ENCODE results near the gene ZNFX1.

ZNFX1 gene

DNA sequence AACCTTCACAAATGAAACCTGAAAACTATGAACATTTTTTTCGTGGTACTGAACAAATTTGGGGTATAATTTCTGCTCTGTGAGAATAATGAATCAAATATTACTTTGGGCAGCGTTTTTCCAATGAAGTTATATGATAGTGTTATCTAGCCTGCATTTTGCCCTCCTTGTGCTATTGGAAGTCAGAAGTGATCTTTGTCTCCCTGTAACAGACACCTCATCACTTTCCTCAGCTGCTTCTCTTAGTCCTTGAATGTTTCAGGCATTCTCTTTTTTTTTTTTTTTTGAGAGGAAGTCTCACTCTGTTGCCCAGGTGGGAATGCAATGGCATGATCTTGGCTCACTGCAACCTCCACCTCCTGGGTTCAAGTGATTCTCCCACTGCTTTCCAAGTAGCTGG lies 48.5 kb downstream of the ZNFX1 start:
- no peak overlapping the region for H3K4ac ChIP-seq (ENCODE audit: low read depth, low read length)
- no peak overlapping the region for H3K9ac ChIP-seq (ENCODE audit: low read length)
- H2BK12ac ChIP-seq (ENCODE audit: low read length) = no peak overlapping the region
- H2AK5ac ChIP-seq (ENCODE audit: low read length) = no peak overlapping the region
- no peak overlapping the region for H3K4me2 ChIP-seq (ENCODE audit: low read length)
- peaks cover 11 to 18% of the 10 kb centered on the region in 2 experiments for H3K4me1 ChIP-seq (ENCODE audit: control insufficient read depth in 1 of 2, insufficient read depth in 2 of 2, low read length in 2 of 2)
- peaks cover 6% of the 10 kb centered on the region for H3K79me1 ChIP-seq (ENCODE audit: low read length)
- H3K27ac ChIP-seq (ENCODE audit: low read depth, low read length) = no peak overlapping the region
- H3K27me3 ChIP-seq (ENCODE audit: insufficient read depth, low read length) = no peaks in the 10 kb centered on the region
- no peak overlapping the region for H3K23ac ChIP-seq (ENCODE audit: low read length)
- H2BK120ac ChIP-seq (ENCODE audit: insufficient read depth, low read length, poor library complexity) = no peak overlapping the region
- peaks cover 4% of the 10 kb centered on the region for H3K9me3 ChIP-seq (ENCODE audit: insufficient read depth, low read depth, low read length)
- no peak overlapping the region for H3K18ac ChIP-seq (ENCODE audit: low read length)
- no peak overlapping the region for H3K4me3 ChIP-seq (ENCODE audit: low read depth, low read length)
- no peak overlapping the region for H2AFZ ChIP-seq (ENCODE audit: insufficient read depth, low read length, poor library complexity)
- no peak overlapping the region for H4K12ac ChIP-seq (ENCODE audit: low read depth, low read length)
- H4K91ac ChIP-seq (ENCODE audit: low read depth, low read length) = no peak overlapping the region
- H3K14ac ChIP-seq (ENCODE audit: low read length) = no peak overlapping the region
- H3K36me3 ChIP-seq (ENCODE audit: control insufficient read depth in 1 of 2, insufficient read depth in 2 of 2, low read length in 2 of 2) = peaks cover 45 to 52% of the 10 kb centered on the region in 2 experiments
- no peak overlapping the region for H4K8ac ChIP-seq (ENCODE audit: low read depth, low read length)
- H3K79me2 ChIP-seq (ENCODE audit: control insufficient read depth, insufficient read depth, low read length, poor library complexity) = no peaks in the 10 kb centered on the region
- no peak overlapping the region for H2BK5ac ChIP-seq (ENCODE audit: low read depth, low read length, poor library complexity)
- no peak for DNase-seq
- no CpG with 5 or more reads among the region's 2 CpGs for WGBS (ENCODE audit: extremely low coverage, insufficient coverage, insufficient read length)

DNA sequence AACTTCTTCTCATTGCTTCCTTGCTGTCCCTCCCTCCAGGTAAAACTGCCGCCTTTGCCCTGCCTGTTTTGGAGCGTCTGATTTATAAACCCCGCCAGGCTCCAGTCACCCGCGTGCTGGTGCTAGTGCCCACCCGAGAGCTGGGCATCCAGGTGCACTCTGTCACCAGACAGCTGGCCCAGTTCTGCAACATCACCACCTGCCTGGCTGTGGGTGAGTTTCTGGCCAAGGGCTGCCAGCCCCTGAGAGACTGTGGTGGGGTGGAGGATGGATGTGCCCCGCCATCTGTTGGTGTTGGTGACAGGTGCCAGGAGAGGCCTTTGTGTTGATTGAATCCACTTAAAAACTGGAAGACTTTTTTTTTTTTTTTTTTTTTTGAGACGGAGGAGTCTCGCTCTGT lies 49.2 kb downstream of the ZNFX1 start:
- Histone ChIP-seq H3K27ac (ENCODE audit: low read depth, low read length) (no peak overlapping the region), H3K79me1 (ENCODE audit: low read length) (peaks cover 6% of the 10 kb centered on the region), H2BK5ac (ENCODE audit: low read depth, low read length, poor library complexity) (no peak overlapping the region), H3K23ac (ENCODE audit: low read length) (no peak overlapping the region), H2AK5ac (ENCODE audit: low read length) (no peak overlapping the region), H3K4me1 (ENCODE audit: control insufficient read depth in 1 of 2, insufficient read depth in 2 of 2, low read length in 2 of 2) (peaks cover 11 to 18% of the 10 kb centered on the region in 2 experiments), H3K14ac (ENCODE audit: low read length) (no peak overlapping the region), H3K9ac (ENCODE audit: low read length) (no peak overlapping the region), H4K8ac (ENCODE audit: low read depth, low read length) (no peak overlapping the region), H4K12ac (ENCODE audit: low read depth, low read length) (no peak overlapping the region), H2AFZ (ENCODE audit: insufficient read depth, low read length, poor library complexity) (no peak overlapping the region), H2BK12ac (ENCODE audit: low read length) (no peak overlapping the region), H3K9me3 (ENCODE audit: insufficient read depth, low read depth, low read length) (peaks cover 4% of the 10 kb centered on the region), H3K27me3 (ENCODE audit: insufficient read depth, low read length) (no peaks in the 10 kb centered on the region), H3K18ac (ENCODE audit: low read length) (no peak overlapping the region), H3K4me2 (ENCODE audit: low read length) (no peak overlapping the region), H2BK120ac (ENCODE audit: insufficient read depth, low read length, poor library complexity) (no peak overlapping the region), H3K4ac (ENCODE audit: low read depth, low read length) (no peak overlapping the region), H4K91ac (ENCODE audit: low read depth, low read length) (no peak overlapping the region), H3K4me3 (ENCODE audit: low read depth, low read length) (no peak overlapping the region), H3K36me3 (ENCODE audit: control insufficient read depth in 1 of 2, insufficient read depth in 2 of 2, low read length in 2 of 2) (peaks cover 45 to 53% of the 10 kb centered on the region in 2 experiments), H3K79me2 (ENCODE audit: control insufficient read depth, insufficient read depth, low read length, poor library complexity) (no peaks in the 10 kb centered on the region)
- DNase-seq = no peak
- WGBS (ENCODE audit: extremely low coverage, insufficient coverage, insufficient read length) = no CpG with 5 or more reads among the region's 9 CpGs

DNA sequence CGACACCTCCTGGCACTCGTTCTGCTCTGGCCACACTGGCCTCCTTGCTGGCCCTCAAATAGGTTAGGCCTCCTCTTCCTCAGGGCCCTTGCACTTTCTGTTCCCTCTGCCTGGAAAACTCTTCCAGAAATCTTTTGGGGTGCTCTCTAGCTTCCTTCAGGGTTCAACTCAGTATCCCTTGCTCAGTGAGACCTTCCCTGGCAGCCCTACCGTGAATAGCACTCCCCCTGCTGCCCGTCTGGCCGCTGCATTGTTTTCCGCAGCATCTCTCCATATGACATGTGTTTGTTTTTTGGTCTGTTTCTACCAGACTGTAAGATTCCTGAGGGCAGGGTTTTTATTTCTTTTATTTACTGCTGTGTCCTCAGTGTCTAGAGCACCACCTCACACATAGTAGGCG lies 52.0 kb downstream of the ZNFX1 start:
- Histone ChIP-seq H3K79me2 (ENCODE audit: control insufficient read depth, insufficient read depth, low read length, poor library complexity) (no peaks in the 10 kb centered on the region), H4K12ac (ENCODE audit: low read depth, low read length) (no peak overlapping the region), H3K27me3 (ENCODE audit: insufficient read depth, low read length) (no peaks in the 10 kb centered on the region), H4K91ac (ENCODE audit: low read depth, low read length) (no peak overlapping the region), H4K8ac (ENCODE audit: low read depth, low read length) (no peak overlapping the region), H3K36me3 (ENCODE audit: control insufficient read depth in 1 of 2, insufficient read depth in 2 of 2, low read length in 2 of 2) (peaks cover 51 to 60% of the 10 kb centered on the region in 2 experiments), H2BK5ac (ENCODE audit: low read depth, low read length, poor library complexity) (no peak overlapping the region), H3K27ac (ENCODE audit: low read depth, low read length) (no peak overlapping the region), H3K4ac (ENCODE audit: low read depth, low read length) (no peak overlapping the region), H3K9me3 (ENCODE audit: insufficient read depth, low read depth, low read length) (peaks cover 4% of the 10 kb centered on the region), H3K4me1 (ENCODE audit: control insufficient read depth in 1 of 2, insufficient read depth in 2 of 2, low read length in 2 of 2) (peaks cover 8 to 9% of the 10 kb centered on the region in 2 experiments), H2BK12ac (ENCODE audit: low read length) (no peak overlapping the region), H3K79me1 (ENCODE audit: low read length) (peaks cover 6% of the 10 kb centered on the region), H2AFZ (ENCODE audit: insufficient read depth, low read length, poor library complexity) (no peak overlapping the region), H3K4me2 (ENCODE audit: low read length) (no peak overlapping the region), H2AK5ac (ENCODE audit: low read length) (no peak overlapping the region), H3K14ac (ENCODE audit: low read length) (no peak overlapping the region), H2BK120ac (ENCODE audit: insufficient read depth, low read length, poor library complexity) (no peak overlapping the region), H3K4me3 (ENCODE audit: low read depth, low read length) (no peak overlapping the region), H3K23ac (ENCODE audit: low read length) (no peak overlapping the region), H3K9ac (ENCODE audit: low read length) (no peak overlapping the region), H3K18ac (ENCODE audit: low read length) (no peak overlapping the region)
- no CpG with 5 or more reads among the region's 7 CpGs for WGBS (ENCODE audit: extremely low coverage, insufficient coverage, insufficient read length)
- DNase-seq = no peak

DNA sequence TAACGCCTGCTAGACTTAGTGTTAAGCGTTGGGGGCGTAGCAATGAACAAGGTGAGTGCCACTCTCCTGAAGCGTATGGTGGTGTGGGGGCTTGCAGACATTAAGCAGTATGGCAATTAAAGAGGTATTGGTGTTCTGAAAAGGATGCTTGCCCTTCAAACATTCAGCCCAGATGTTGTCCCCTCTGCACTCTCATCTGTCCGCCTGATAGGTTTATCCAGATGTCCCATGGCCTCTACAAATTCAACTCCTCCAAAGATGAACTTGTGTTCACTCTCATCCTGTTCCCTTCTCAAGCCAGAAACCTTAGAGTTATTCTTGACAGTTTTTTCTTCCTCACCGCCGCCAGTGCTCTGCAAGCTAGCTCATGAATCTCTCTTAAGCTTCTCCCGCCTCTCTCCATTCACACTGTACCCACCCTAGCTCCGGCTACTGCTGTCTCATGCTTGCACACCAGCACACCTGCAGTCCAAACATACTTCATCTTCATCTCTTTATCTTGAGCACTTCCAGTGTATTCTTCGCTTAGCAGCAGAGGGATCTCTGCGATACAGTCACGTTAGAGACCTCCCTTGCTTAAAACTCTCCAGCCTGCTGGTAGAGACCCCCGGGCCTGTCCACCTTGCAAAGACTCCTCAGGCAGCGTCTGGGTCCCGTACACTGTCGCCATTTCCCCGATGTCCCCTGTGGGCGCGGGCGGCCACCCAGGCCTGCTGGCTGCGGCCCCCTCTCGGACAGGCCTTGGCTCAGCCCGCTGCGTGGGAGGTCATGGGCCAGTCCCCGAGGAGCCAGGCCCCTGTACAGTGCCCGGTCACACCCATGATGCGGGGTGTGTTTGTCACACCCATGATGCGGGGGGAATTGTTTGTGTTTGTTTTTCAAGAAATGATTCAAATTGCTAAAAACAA lies 57.7 kb downstream of the ZNFX1 start:
- Histone ChIP-seq H2BK120ac (ENCODE audit: insufficient read depth, low read length, poor library complexity) (no peak overlapping the region), H3K14ac (ENCODE audit: low read length) (no peak overlapping the region), H4K8ac (ENCODE audit: low read depth, low read length) (no peak overlapping the region), H4K91ac (ENCODE audit: low read depth, low read length) (peak overlapping the region; percentile 31), H3K18ac (ENCODE audit: low read length) (no peak overlapping the region), H3K79me2 (ENCODE audit: control insufficient read depth, insufficient read depth, low read length, poor library complexity) (peaks cover 11% of the 10 kb centered on the region), H4K12ac (ENCODE audit: low read depth, low read length) (no peak overlapping the region), H3K4me2 (ENCODE audit: low read length) (peak overlapping the region; percentile 80), H3K9ac (ENCODE audit: low read length) (peak overlapping the region; percentile 87), H2AFZ (ENCODE audit: insufficient read depth, low read length, poor library complexity) (peak overlapping the region; percentile 30), H2BK5ac (ENCODE audit: low read depth, low read length, poor library complexity) (no peak overlapping the region), H3K79me1 (ENCODE audit: low read length) (peaks cover 6% of the 10 kb centered on the region), H2BK12ac (ENCODE audit: low read length) (no peak overlapping the region), H2AK5ac (ENCODE audit: low read length) (no peak overlapping the region), H3K23ac (ENCODE audit: low read length) (no peak overlapping the region), H3K4me1 (ENCODE audit: control insufficient read depth in 1 of 2, insufficient read depth in 2 of 2, low read length in 2 of 2) (peaks cover 5 to 11% of the 10 kb centered on the region in 2 experiments), H3K9me3 (ENCODE audit: insufficient read depth, low read depth, low read length) (no peaks in the 10 kb centered on the region), H3K4ac (ENCODE audit: low read depth, low read length) (peak overlapping the region; percentile 28), H3K36me3 (ENCODE audit: control insufficient read depth in 1 of 2, insufficient read depth in 2 of 2, low read length in 2 of 2) (peaks cover 29 to 33% of the 10 kb centered on the region in 2 experiments), H3K27ac (ENCODE audit: low read depth, low read length) (no peak overlapping the region), H3K4me3 (ENCODE audit: low read depth, low read length) (peak overlapping the region; percentile 90), H3K27me3 (ENCODE audit: insufficient read depth, low read length) (no peaks in the 10 kb centered on the region)
- WGBS (ENCODE audit: extremely low coverage, insufficient coverage, insufficient read length) = no CpG with 5 or more reads among the region's 28 CpGs
- DNase-seq = no peak

Data from trophoblast cell (in vitro differentiated cells and primary cell).